ENCODE measurements around the gene NCKAP5. TPM values are rescaled to one million over a fixed set of nuclear protein-coding genes. Genes with fewer than 3 reads are reported as not detected.

Gene NCKAP5
- total RNA-seq, 1 donor from 2014 or later = not detected

DNA sequence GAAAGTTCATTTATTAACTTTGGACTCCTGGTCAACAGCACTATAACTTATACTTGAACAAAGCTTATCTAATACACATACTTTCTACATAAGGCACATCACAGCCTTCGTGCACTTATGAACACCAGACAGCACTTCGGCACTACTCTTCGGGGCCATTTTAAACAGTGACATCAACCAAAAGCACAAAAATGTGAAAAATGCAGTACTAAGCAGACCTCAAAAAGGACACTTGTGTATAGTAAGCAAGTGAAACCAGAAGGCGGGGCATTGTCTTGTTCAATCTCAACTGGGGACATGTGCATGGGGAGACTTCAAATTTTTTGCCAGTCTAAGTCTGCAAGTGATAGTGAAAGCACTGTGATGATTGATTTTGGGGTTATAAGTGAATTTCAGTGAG is 163.0 kb downstream of the NCKAP5 start:
- intact Hi-C loops (cut with micrococcal nuclease) = no loop called here
- H3K4me3 Mint-ChIP-seq = no peak overlapping the region
- no peaks in the 10 kb centered on the region for H3K27me3 Mint-ChIP-seq
- H3K27ac Mint-ChIP-seq = no peak overlapping the region
- DNase-seq = no peak
- no peaks in the 10 kb centered on the region for H3K36me3 Mint-ChIP-seq (ENCODE audit: low read depth)
- H3K4me1 Mint-ChIP-seq = no peaks in the 10 kb centered on the region
- H3K9me3 Mint-ChIP-seq = peaks cover 4% of the 10 kb centered on the region

DNA sequence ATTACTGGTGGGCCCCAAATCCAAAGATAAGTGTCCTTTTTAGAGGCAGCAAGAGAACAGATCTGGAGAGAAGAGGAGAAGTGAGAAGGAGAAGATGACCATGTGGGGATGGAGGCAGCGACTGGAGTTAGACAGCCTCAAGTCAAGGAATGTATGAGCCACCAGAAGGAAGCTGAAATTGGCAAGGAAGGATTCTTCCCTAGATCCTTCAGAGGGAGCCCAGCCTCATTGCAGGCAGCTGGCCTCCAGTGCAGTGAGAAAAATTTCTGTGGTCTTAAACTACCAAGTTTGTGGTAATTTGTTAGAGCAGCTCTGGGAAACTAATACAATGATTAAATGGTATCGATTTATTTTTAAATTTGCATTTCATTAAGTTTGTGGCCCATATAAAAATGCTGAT is 167.9 kb downstream of the NCKAP5 start:
- H3K4me3 Mint-ChIP-seq = no peak overlapping the region
- H3K9me3 Mint-ChIP-seq = peaks cover 4% of the 10 kb centered on the region
- no peak overlapping the region for H3K27ac Mint-ChIP-seq
- no peaks in the 10 kb centered on the region for H3K36me3 Mint-ChIP-seq (ENCODE audit: low read depth)
- no peaks in the 10 kb centered on the region for H3K27me3 Mint-ChIP-seq
- intact Hi-C loops (cut with micrococcal nuclease) = no loop called here
- no peaks in the 10 kb centered on the region for H3K4me1 Mint-ChIP-seq
- no peak for DNase-seq

DNA sequence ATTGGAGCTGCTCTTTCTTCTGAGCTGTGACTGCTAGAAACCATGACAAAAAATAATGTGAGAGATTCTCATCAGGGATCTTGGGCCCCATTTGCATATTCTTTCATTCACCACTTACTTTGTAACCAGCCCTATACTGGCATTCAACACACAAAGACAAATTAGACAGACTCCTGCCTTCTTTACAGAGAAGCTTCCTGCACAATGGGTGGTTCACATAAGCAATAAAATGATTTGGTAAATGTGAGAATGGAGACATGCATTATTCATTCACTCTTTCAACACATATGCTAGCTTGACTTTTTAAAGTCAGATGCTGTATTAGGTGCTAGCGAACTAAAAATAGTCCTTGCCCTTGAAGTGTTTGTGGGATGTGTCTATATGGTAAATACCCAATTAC is 174.4 kb downstream of the NCKAP5 start:
- no peaks in the 10 kb centered on the region for H3K4me1 Mint-ChIP-seq
- H3K27ac Mint-ChIP-seq = no peak overlapping the region
- no peaks in the 10 kb centered on the region for H3K36me3 Mint-ChIP-seq (ENCODE audit: low read depth)
- no peak for DNase-seq
- H3K9me3 Mint-ChIP-seq = no peaks in the 10 kb centered on the region
- H3K4me3 Mint-ChIP-seq = no peak overlapping the region
- intact Hi-C loops (cut with micrococcal nuclease) = no loop called here
- H3K27me3 Mint-ChIP-seq = no peaks in the 10 kb centered on the region

DNA sequence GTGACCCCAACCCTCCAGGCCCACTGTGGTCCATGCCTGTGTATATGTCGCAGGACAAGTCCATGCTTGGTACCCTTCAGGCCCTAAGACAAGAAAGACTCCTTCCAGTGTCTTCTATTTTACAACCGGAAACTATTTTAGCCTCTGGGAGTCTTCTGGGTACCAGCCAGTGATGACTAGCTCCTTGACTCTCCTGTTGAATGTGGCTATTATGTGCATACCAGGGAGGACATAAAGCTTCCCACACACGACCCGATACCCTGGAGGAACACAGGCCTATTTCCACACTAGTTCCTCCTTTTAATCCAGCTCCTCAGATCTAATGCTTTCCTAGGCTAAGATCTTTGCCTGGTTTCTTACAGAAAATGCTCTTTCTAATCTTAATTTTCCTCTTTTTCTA is 178.1 kb downstream of the NCKAP5 start:
- H3K27ac Mint-ChIP-seq = no peak overlapping the region

DNA sequence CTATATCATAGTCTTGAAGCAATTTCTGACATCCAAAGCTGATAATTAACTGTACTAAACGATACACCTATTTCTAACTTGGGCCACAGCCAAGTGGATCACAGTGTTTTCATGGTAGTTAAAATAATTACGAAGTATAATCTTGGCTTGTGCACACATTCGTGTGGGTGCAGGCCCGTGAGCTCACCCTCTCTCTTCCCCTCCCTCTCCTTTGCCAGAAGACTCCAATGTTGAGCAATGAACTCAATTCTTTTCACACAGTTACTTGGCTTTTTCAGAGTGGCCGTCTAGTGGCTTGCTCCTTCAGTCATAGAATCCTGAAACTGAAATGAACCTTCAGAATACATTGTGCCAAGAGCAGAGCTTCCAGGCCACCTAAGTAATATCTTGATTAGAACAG is 178.7 kb downstream of the NCKAP5 start:
- Mint-ChIP-seq H3K27ac (no peak overlapping the region), H3K4me1 (no peaks in the 10 kb centered on the region), H3K36me3 (ENCODE audit: low read depth) (no peaks in the 10 kb centered on the region), H3K9me3 (no peaks in the 10 kb centered on the region), H3K27me3 (no peaks in the 10 kb centered on the region), H3K4me3 (no peak overlapping the region)
- intact Hi-C loops (cut with micrococcal nuclease) = no loop called here
- no peak for DNase-seq

More for the DNA sequence above, 178.1 kb downstream of the NCKAP5 start:
- Mint-ChIP-seq H3K27me3 (no peaks in the 10 kb centered on the region), H3K36me3 (ENCODE audit: low read depth) (no peaks in the 10 kb centered on the region), H3K4me1 (no peaks in the 10 kb centered on the region), H3K4me3 (no peak overlapping the region), H3K9me3 (no peaks in the 10 kb centered on the region)
- no peak for DNase-seq
- intact Hi-C loops (cut with micrococcal nuclease) = no loop called here

DNA sequence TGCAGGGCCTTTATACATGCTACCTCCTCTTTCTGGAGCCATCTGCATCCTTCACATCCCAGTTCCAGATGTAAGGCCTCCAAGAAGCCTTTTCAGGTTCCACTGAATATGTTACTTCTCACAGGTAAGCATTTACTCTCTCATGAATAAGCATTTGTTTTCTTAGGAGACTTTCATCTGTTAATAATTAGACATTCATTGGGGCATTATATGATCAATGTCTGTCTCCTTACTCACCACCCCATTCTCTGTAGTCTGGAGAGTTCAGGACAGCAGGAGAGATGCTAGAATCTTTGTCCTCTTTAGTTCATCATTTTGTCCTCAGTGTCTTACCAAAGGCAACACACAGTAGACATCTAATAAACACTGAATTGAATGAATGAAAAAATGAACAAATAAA is 185.7 kb downstream of the NCKAP5 start:
- Mint-ChIP-seq H3K9me3 (no peaks in the 10 kb centered on the region), H3K27me3 (no peaks in the 10 kb centered on the region), H3K4me3 (no peak overlapping the region), H3K27ac (no peak overlapping the region), H3K36me3 (ENCODE audit: low read depth) (no peaks in the 10 kb centered on the region), H3K4me1 (no peaks in the 10 kb centered on the region)
- DNase-seq = no peak
- intact Hi-C loops (cut with micrococcal nuclease) = no loop called here

DNA sequence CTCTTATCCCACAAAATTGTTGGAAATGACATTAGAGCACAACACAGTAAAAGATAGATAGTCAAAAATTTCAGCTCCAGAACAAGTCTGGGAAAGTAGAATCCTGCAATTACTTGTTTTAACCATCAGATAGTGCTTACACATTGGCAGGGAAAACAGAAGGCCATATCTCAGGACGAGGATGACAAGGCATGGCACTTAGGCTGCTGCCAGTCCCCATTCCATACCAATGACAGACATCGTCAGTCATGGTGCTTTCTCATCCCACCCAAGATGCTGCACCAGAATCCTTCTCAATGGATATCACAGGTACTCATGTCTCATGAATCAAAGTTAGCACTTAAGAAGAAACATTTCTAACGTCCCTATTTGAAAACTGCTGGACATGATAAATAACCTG is 187.3 kb downstream of the NCKAP5 start:
- no peaks in the 10 kb centered on the region for H3K36me3 Mint-ChIP-seq (ENCODE audit: low read depth)
- no peak for DNase-seq
- H3K4me1 Mint-ChIP-seq = no peaks in the 10 kb centered on the region
- no peak overlapping the region for H3K27ac Mint-ChIP-seq
- H3K27me3 Mint-ChIP-seq = no peaks in the 10 kb centered on the region
- intact Hi-C loops (cut with micrococcal nuclease) = no loop called here
- H3K4me3 Mint-ChIP-seq = no peak overlapping the region
- H3K9me3 Mint-ChIP-seq = peaks cover 4% of the 10 kb centered on the region

DNA sequence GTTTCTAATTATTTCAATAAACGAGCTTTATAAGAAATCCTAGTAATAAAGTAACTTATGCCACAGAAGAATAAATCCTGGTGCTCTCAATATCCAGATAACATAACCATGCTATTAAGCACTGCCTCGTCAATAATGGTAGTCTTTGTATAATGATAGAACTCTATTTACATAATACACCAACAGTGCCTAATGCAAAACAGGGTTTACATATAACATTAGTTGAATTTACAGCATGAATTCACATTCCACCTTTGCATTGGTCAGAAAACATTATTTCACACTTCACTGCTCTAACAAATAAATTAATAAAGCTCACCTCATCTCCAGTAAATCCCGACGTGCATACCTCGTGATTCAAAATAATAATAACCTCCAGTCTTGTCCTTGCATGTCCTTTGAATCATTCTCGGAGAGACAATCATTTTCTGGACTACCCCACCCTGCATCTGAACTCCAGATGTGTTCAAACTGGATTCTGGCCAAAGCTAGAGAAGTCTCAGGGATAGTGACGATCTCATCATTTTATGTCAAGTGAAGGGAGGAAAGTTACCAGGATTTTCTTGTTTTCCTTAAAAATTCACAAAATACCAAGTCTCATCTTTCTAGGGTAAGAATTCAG is 189.2 kb downstream of the NCKAP5 start:
- intact Hi-C loops (cut with micrococcal nuclease) = no loop called here
- no peak for DNase-seq
- Mint-ChIP-seq H3K36me3 (ENCODE audit: low read depth) (no peaks in the 10 kb centered on the region), H3K27ac (no peak overlapping the region), H3K9me3 (peaks cover 8% of the 10 kb centered on the region), H3K27me3 (no peaks in the 10 kb centered on the region), H3K4me3 (no peak overlapping the region), H3K4me1 (no peaks in the 10 kb centered on the region)

DNA sequence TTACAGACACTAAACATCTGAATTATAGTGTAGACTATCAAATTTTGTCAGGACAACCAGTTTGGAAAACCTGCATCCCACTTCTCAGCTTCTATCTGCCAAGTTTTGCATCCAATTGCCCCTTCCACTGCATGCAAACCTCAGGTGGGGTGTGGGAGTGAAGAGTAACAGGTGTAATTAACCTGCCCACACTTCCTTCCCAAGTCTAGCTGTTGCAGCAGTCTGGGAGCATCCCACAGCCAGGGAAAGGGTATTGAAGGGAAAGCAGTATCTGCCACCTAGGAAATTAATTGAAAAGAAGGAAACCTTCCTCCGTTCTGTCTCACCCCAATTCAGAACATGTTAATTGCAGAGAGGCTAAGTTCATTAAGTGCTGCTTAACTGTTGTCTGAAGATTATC is 189.9 kb downstream of the NCKAP5 start:
- Mint-ChIP-seq H3K27ac (no peak overlapping the region), H3K4me3 (no peak overlapping the region), H3K4me1 (no peaks in the 10 kb centered on the region), H3K36me3 (ENCODE audit: low read depth) (no peaks in the 10 kb centered on the region), H3K9me3 (peaks cover 8% of the 10 kb centered on the region), H3K27me3 (no peaks in the 10 kb centered on the region)
- intact Hi-C loops (cut with micrococcal nuclease) = no loop called here
- DNase-seq = no peak

DNA sequence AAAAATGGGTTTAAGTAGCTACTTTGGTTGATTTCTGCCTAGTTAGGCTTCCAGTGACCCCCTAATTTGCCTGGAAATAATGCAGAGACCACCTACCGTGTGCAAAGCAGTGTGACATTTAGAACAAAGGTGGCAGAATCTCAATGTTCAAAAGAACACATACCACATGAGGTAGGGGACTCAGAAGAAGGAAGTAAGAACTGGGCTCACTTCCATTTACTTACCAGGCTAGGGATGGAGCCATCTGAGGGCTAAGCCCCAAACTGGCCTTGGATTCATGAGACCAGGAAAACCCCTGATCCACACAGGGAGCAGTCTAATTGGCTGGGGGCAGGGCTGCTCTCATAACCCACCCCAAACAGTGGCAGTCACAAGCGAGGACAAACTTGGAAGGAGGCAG is 190.7 kb downstream of the NCKAP5 start:
- H3K27me3 Mint-ChIP-seq = no peaks in the 10 kb centered on the region
- H3K36me3 Mint-ChIP-seq (ENCODE audit: low read depth) = no peaks in the 10 kb centered on the region
- H3K4me3 Mint-ChIP-seq = no peak overlapping the region
- intact Hi-C loops (cut with micrococcal nuclease) = no loop called here
- no peaks in the 10 kb centered on the region for H3K4me1 Mint-ChIP-seq
- no peak overlapping the region for H3K27ac Mint-ChIP-seq
- peaks cover 8% of the 10 kb centered on the region for H3K9me3 Mint-ChIP-seq
- no peak for DNase-seq

DNA sequence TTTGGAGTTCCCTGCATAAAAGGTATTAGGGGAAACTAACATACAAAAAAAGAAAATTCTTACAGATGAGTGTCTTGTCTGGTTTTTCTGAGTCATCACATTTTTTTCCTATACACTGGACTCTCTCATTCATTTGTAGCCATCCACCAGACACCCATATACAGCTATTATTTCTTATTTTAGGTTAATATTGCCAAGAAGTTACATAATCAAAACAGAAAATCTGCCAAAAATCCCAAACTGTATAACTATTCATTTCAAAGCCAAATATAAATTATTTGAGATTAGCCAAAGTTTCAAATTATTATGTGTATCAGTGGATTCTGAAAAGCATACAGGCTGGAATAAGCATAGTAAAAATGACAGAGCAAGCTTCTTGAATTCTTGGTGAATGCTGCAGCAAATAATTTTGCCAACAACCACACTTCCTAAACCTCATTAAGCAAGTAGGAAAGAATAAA is 191.2 kb downstream of the NCKAP5 start:
- Mint-ChIP-seq H3K9me3 (peaks cover 8% of the 10 kb centered on the region), H3K27me3 (no peaks in the 10 kb centered on the region), H3K4me3 (no peak overlapping the region), H3K4me1 (no peaks in the 10 kb centered on the region), H3K27ac (no peak overlapping the region), H3K36me3 (ENCODE audit: low read depth) (no peaks in the 10 kb centered on the region)
- intact Hi-C loops (cut with micrococcal nuclease) = no loop called here
- DNase-seq = no peak

DNA sequence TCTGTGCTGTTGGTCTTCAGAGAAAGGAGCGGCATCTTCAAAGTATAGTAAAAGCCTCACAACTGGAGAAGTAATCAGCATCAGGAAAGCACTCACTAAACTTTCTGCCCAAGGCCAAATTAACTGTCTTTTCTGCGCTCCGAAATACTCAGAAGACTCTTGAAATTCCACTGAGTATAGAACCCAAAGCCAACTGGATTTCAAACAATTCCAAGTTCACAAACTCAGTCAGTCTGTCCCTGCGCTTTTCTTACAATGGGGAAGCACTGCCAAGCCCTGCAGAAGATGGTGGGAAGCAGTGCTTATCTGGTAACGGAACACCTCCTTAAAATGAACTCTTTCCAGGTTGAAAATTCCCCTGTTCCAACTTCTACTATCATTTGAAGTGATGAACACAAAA is 193.5 kb downstream of the NCKAP5 start:
- Mint-ChIP-seq H3K27me3 (no peaks in the 10 kb centered on the region), H3K4me1 (no peaks in the 10 kb centered on the region), H3K36me3 (ENCODE audit: low read depth) (no peaks in the 10 kb centered on the region), H3K9me3 (peaks cover 8% of the 10 kb centered on the region), H3K27ac (no peak overlapping the region), H3K4me3 (no peak overlapping the region)
- intact Hi-C loops (cut with micrococcal nuclease) = no loop called here
- DNase-seq = no peak

DNA sequence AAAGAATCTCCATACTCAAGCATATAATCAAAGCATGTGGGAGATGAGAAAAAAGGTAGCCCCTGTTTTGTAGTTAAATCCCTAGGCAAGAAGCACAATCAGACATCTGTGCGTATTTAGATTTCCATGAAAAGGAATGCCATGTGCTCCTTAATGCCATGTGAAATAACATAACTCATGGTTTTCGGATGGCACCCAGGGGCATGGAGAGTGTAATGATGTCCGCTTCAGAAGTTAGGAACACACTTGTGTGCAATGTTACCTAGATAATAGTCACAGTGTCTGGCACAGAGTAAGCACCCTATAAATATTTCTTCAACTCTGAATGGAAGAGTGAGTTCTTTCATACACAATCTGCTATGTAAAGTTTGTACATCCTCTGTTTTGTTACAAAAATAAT is 197.0 kb downstream of the NCKAP5 start:
- Mint-ChIP-seq H3K4me3 (no peak overlapping the region), H3K4me1 (no peaks in the 10 kb centered on the region), H3K27ac (no peak overlapping the region), H3K9me3 (peaks cover 6% of the 10 kb centered on the region), H3K27me3 (no peaks in the 10 kb centered on the region), H3K36me3 (ENCODE audit: low read depth) (no peaks in the 10 kb centered on the region)
- intact Hi-C loops (cut with micrococcal nuclease) = no loop called here
- DNase-seq = no peak

DNA sequence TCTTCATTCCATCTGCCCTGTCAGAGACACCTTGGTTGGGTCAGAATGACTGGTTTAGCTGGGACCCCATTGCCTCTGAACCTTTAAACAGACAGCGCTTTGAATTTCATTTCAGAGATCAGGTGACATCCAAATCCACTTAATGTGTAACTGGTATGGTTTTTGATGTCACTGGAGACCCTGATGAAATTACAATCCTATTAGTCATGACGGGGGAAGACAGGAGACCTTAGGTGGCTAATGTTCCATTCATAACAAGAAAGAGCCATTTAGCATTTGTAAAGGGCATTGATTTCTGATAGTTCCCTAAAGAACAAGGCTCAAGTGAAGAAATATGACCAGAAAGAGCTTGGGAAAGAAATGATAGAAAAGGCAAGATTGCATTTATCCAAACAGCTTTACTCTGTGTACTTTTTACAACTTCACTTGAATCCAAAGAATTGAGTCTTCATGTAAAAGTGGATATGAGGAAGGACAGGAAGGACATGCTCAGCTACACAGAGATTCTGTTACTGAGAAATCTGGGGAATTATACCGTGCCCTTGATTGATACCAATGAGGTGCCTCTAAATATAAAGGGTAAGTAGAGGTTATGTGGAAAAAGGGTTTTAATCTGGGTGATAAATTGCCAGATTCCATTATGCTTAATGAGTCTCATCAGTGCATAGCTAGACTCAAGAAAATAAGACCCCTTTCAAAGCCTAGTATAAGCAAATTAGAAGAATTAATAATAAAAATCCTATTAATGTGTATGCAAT is 198.2 kb downstream of the NCKAP5 start:
- no peaks in the 10 kb centered on the region for H3K27me3 Mint-ChIP-seq
- no peaks in the 10 kb centered on the region for H3K4me1 Mint-ChIP-seq
- no peak overlapping the region for H3K27ac Mint-ChIP-seq
- no peak for DNase-seq
- peaks cover 4% of the 10 kb centered on the region for H3K9me3 Mint-ChIP-seq
- intact Hi-C loops (cut with micrococcal nuclease) = no loop called here
- no peaks in the 10 kb centered on the region for H3K36me3 Mint-ChIP-seq (ENCODE audit: low read depth)
- H3K4me3 Mint-ChIP-seq = no peak overlapping the region

DNA sequence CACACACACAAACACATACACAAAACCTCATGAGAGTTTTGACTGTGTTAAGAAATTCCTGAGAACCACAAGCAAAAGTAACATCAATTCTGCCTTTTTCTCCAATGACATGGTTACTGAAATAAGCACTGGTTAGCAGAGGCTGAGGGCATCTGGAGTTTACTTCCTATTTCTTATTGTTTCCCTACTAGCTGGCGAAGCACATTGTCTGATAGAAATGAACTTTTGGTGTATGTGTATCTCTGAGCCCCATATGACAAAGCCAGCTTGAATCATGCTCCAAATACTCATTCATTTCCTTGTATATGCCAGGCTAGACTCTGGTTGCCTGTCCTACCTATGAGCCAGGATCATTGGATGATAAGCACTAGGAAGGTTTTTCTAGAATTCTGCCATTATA is 203.1 kb downstream of the NCKAP5 start:
- H3K4me3 Mint-ChIP-seq = no peak overlapping the region
- no peaks in the 10 kb centered on the region for H3K9me3 Mint-ChIP-seq
- DNase-seq = no peak
- H3K27ac Mint-ChIP-seq = no peak overlapping the region
- no peaks in the 10 kb centered on the region for H3K36me3 Mint-ChIP-seq (ENCODE audit: low read depth)
- no peaks in the 10 kb centered on the region for H3K27me3 Mint-ChIP-seq
- peaks cover 4% of the 10 kb centered on the region for H3K4me1 Mint-ChIP-seq
- intact Hi-C loops (cut with micrococcal nuclease) = no loop called here

All from activated CD4-positive, alpha-beta T cell treated with anti-CD3 and anti-CD28 coated beads, Interleukin-2, amount 10 ng/mL, durations not matched to agents 24 days and 14 days (primary cell).